HG02884 (cell line): ENCODE results near the gene SEPHS1.

Source experiments
- ATAC-seq: cut with Tn5 transposase; IDR thresholded peaks from one replicate; pipeline ENCODE4 v1.9.1; 2021; ENCODE audit warnings: mild to moderate bottlenecking, moderate library complexity; ENCODE audit not compliant: unreplicated experiment

SEPHS1 gene

GRCh38 chr10:13329565-13329964 is 18.5 kb downstream of the SEPHS1 start:
- no peak for ATAC-seq

GRCh38 chr10:13328613-13329012 is 19.5 kb downstream of the SEPHS1 start:
- ATAC-seq, result no peak

- no peak for ATAC-seq
Measured at GRCh38 chr10:13328126-13328525, 20.0 kb downstream of the SEPHS1 start.

- no peak for ATAC-seq
Measured at GRCh38 chr10:13327534-13327933, 20.6 kb downstream of the SEPHS1 start.

- ATAC-seq, result no peak
Measured at GRCh38 chr10:13322615-13323148, 25.4 kb downstream of the SEPHS1 start.

- no peak for ATAC-seq
Measured at GRCh38 chr10:13321576-13321975, 26.5 kb downstream of the SEPHS1 start.

- no peak for ATAC-seq
Measured at GRCh38 chr10:13319166-13319565, 28.9 kb downstream of the SEPHS1 start.

- ATAC-seq, result no peak
Measured at GRCh38 chr10:13317474-13317873, 30.6 kb downstream of the SEPHS1 start.

- no peak for ATAC-seq
Measured at GRCh38 chr10:13316635-13317311, 31.3 kb downstream of the SEPHS1 start.

GRCh38 chr10:13315361-13315760 is 32.7 kb downstream of the SEPHS1 start:
- no peak for ATAC-seq

- no peak for ATAC-seq
Measured at GRCh38 chr10:13311177-13311575, 36.9 kb downstream of the SEPHS1 start.

GRCh38 chr10:13310518-13311176 is 37.4 kb downstream of the SEPHS1 start:
- ATAC-seq, result no peak

GRCh38 chr10:13309792-13310191 is 38.3 kb downstream of the SEPHS1 start:
- no peak for ATAC-seq

- no peak for ATAC-seq
Measured at GRCh38 chr10:13308096-13308495, 40.0 kb downstream of the SEPHS1 start.

GRCh38 chr10:13306103-13306502 is 42.0 kb downstream of the SEPHS1 start:
- no peak for ATAC-seq

- no peak for ATAC-seq
Measured at GRCh38 chr10:13302821-13303555, 45.1 kb downstream of the SEPHS1 start.

GRCh38 chr10:13299437-13300287 is 48.4 kb downstream of the SEPHS1 start, which contains the start of gene PHYH:
Gene PHYH, minus strand, starts transcription at chr10:13300064. Its CDS starts 22 bp downstream, at chr10:13300042.
- peak; percentile 59 for ATAC-seq

- no peak for ATAC-seq
Measured at GRCh38 chr10:13298748-13299436, 49.2 kb downstream of the SEPHS1 start.

- ATAC-seq, result no peak
Measured at GRCh38 chr10:13296476-13296875, 51.6 kb downstream of the SEPHS1 start.

- ATAC-seq, result no peak
Measured at GRCh38 chr10:13294784-13295183, 53.3 kb downstream of the SEPHS1 start.
